SK-N-DZ (cell line): ENCODE results near the gene USHBP1.
"Not testable (repeated sequence)": the region's sequence is repeated elsewhere in the genome, so short reads cannot be mapped to it uniquely, and the experiment has no call there.

Source experiments
- DNase-seq: peaks from one replicate; pipeline ENCODE4 v3.0.0-alpha.2; 2015; ENCODE audit warnings: low spot score

Gene USHBP1

GRCh38 chr19:17296273-17296672, 31.7 kb upstream of the USHBP1 start:
- no peak for DNase-seq

GRCh38 chr19:17295551-17295950, 31.0 kb upstream of the USHBP1 start:
- DNase-seq = not testable (repeated sequence)

GRCh38 chr19:17294051-17294891, 29.7 kb upstream of the USHBP1 start:
- no peak for DNase-seq

GRCh38 chr19:17293605-17294004, 29.1 kb upstream of the USHBP1 start:
- DNase-seq = no peak

- peak; percentile 85 for DNase-seq
Measured at GRCh38 chr19:17292301-17293074, 27.9 kb upstream of the USHBP1 start.

DNA sequence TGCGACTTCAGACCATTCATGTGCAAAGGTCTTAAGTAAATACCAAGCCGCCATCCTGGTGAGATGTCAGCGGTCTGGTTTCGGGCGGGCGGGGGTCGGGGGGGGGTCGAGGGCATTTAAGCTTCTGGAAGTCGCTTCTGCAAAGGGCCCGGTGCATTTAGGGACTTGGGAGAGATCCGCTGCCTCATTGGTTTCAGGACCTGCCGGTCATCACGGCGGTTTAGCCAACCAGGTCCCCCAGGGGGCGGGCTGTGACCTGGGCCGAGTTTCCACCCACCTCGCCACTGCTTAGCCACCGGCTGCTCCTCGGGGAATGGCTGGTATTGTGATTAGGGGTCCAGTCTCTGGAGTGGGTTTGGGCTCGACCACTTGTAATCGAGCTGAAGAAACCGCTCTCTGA, 24.9 kb upstream of the USHBP1 start:
- peak; percentile 83 for DNase-seq

GRCh38 chr19:17286752-17287151, 22.2 kb upstream of the USHBP1 start:
- no peak for DNase-seq

DNA sequence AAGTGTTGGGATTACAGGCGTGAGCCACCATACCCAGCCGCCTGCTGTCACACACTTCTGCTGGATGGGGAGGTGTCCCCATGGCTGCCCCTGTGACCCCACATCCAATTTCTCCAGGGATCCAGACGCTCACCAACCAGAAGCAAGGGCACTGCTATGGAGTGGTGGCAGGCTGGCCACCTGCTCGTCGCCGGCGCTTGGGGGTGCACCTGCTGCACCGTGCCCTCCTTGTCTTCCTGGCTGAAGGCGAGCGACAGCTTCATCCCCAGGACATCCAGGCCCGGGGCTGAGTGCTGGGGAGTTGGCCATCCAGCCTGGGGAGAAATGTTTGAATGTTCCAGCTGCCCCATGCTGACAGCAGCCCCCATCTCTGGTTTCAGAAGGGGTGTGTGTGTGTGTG, 21.7 kb upstream of the USHBP1 start:
- no peak for DNase-seq

DNA sequence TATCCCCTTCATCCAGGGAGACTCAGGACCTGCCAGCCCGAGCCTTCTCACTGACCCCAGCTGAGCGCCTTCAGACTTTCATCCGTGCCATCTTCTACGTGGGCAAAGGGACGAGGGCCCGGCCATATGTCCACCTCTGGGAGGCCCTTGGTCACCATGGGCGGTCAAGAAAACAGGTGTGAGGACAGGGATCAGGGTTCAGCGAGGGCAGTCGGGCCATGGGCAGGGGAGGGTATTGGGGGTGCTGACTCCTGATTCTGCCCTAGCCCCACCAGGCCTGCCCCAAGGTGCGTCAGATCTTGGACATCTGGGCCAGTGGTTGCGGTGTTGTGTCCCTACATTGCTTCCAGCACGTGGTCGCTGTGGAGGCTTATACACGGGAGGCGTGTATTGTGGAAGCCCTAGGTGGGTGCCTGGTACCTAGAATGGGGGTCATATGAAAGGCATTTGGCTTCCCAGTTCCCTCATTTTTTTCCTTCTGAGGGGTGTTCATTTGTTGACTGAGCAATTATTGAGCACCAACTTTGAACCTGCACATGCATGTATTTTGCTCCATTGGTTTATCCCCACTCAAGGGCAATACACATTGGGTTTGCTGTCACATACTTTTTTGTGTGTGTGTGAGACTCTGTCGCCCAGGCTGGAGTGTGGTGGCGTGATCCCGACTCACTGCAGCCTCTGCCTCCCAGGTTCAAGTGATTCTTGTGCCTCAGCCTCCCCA, 21.0 kb upstream of the USHBP1 start:
- no peak for DNase-seq

GRCh38 chr19:17283504-17283996, 19.0 kb upstream of the USHBP1 start:
- DNase-seq = no peak

DNA sequence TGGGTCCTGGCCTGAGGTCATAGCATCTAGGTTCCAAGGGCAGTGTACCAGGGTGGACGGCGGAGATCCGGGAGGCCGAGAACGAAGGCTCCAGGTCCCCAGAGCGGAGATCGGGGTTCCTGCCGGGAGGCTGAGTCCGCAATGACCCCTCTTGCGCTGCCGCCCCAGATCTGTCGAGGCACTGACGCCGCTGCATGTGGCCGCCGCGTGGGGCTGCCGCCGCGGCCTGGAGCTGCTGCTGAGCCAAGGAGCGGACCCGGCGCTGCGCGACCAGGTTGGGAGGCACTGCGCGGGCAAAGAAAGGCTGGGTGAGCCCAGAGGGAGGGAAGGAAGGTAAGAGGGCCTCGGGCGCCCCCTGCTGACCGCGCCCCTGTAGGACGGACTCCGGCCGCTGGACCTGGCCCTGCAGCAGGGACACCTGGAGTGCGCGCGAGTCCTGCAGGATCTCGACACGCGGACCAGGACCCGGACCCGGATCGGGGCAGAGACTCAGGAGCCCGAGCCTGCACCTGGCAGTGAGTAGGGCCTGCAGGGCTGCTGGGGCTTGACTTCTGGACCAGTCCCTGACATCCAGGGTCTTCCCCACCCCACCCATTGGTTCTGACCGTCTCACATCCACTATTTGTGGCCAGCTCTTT, 18.1 kb upstream of the USHBP1 start:
- DNase-seq = peak; percentile 82

GRCh38 chr19:17281391-17282304, 17.1 kb upstream of the USHBP1 start, which contains the start of gene ANKLE1:
Gene ANKLE1, plus strand, starts transcription at chr19:17281901. Its CDS starts 20 bp downstream, at chr19:17281921.
- DNase-seq = no peak

GRCh38 chr19:17279436-17279835, 14.9 kb upstream of the USHBP1 start:
- DNase-seq = no peak

DNA sequence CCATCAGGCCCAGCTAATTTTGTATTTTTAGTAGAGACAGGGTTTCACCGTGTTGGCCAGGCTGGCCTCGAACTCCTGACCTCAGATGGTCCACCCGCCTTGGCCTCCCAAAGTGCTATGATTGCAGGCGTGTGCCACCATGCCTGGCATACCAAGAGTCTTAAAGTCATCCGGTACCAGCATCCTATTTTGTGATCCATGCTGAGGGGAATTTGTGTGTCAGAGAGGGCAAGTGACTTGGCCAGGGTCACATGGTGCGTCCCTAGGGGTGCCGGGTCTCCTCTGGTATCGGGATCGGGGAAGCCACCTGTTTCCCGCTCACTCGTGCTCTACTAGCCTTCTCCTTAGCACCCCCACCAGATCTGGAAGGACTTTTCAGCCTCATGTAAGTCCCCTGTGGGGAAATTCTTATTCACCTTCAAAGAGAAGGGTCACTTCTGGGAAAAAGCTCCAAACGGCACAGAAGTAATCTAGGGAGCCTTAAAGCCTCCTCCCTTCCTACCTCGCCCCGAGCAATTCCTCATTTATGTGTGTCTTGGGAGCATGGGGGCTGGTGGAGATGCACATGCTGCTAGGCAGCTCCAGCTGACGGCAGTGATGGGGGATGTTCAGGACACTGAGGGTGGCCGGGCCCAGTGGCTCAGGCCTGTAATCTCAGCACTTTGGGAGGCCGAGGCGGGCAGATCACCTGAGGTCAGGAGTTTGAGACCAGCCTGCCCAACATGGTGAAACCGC, 11.1 kb upstream of the USHBP1 start:
- DNase-seq = no peak

- not testable (repeated sequence) for DNase-seq
Measured at GRCh38 chr19:17274892-17275291, 10.3 kb upstream of the USHBP1 start.

DNA sequence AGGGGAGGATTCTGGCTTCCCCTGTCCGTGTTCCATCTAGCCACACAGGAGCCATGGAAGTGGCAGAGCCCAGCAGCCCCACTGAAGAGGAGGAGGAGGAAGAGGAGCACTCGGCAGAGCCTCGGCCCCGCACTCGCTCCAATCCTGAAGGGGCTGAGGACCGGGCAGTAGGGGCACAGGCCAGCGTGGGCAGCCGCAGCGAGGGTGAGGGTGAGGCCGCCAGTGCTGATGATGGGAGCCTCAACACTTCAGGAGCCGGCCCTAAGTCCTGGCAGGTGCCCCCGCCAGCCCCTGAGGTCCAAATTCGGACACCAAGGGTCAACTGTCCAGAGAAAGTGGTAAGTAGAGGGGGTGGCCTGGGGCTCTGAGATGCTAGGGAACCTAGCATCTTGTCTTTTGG, 4.2 kb upstream of the USHBP1 start:
- no peak for DNase-seq

DNA sequence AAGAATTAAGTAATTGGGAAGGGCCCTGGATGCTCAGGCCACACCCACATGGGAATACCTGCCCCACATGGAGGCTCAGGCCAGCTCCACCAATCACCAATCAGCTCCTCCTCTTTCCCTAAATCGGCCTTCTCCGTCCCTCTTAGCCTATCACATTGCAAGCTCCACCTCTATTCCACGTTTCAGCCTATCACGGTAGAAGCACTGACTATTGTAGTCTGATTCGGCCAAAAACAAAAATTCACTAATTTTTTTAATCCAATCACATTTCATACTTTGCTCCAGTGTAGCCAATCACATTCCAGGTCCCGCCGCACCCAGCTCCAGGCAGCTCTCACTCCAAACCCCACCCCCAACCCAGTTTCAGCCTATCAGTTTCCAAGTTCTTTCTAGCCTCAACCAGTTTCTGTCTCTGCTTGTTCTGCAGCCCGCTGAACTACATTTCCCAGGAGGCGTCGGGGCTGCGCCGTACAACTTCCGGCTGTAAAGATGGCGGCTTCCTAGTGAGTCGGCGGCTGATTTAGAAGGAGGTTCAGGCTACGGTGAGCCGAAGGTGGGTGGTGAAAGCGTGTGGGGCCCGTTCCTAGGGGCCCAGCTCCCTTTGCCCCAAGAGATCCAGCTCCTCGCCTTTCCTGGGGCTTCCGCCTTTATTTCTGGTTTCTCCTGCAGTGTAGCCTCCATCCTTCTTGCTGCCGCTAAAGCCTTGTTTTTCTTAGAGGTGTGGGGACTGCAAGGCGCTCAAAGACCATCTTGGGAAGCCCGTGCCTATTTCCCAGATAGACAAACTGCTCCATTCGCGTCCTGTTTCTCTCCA, 2.6 kb upstream of the USHBP1 start, which contains the start of gene BABAM1:
Gene BABAM1, plus strand, starts transcription at position 469 of the 814 bp plus-strand sequence. CDS start 1,364 bp downstream, outside the sequence.
- DNase-seq = peak; percentile 97

DNA sequence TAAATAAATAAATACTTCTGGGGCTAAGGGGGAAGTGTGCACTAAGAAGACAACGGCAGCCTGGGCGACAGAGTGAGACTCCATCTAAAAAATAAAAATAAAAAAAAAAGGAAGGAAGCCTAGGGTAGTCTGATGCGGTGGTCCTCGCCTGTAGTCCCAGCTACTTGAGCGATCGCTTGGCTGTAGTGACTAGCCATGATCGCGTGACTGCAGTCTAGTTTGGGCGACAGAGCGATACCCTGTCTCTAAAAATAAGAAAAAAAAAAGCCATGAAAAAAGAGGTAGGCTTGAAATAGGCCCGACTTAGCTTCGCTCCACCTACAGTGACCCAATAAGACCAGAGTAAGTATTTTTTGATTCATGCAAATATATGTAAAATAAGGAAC, 2.0 kb upstream of the USHBP1 start:
- no peak for DNase-seq

- no peak for DNase-seq
Measured at GRCh38 chr19:17266026-17266425, 1.5 kb upstream of the USHBP1 start.
